Upper lobe of left lung (tissue), 6 donors: ENCODE data around the gene DIAPH2. TPM values are rescaled to one million over a fixed set of nuclear protein-coding genes. Genes with fewer than 3 reads are reported as not detected.

ENCODE experiments used
- ATAC-seq, 2 donors: fragments of 200-7000 bp; cut with Tn5 transposase; one replicate each; pipeline ENCODE4 v1.9.1; 2022; ENCODE audit warnings: mild to moderate bottlenecking in 2 of 2, moderate library complexity in 2 of 2; ENCODE audit not compliant: low FRiP score in 2 of 2
- DNase-seq, 2 donors: peaks; one replicate each; pipeline ENCODE4 v3.0.0-alpha.2; 2019 to 2020
- H3K27ac ChIP-seq, 4 donors: fragments of 200-600 bp; sonication (generic); one replicate each; pipeline ENCODE4 v1.5.1; 2016 to 2019
- H3K27me3 ChIP-seq, 4 donors: fragments of 200-600 bp; sonication (generic); one replicate each; pipeline ENCODE4 v1.5.1; 2017 to 2019
- H3K36me3 ChIP-seq, 4 donors: fragments of 200-600 bp; sonication (generic); one replicate each; pipeline ENCODE4 v1.5.1; 2016 to 2019
- H3K4me1 ChIP-seq, 4 donors: fragments of 200-600 bp; sonication (generic); one replicate each; pipeline ENCODE4 v1.5.1; 2018 to 2019
- H3K4me3 ChIP-seq, 4 donors: fragments of 200-600 bp; sonication (generic); one replicate each; pipeline ENCODE4 v1.5.1; 2017 to 2019; ENCODE audit warnings: mild to moderate bottlenecking in 2 of 4, moderate library complexity in 1 of 4
- H3K9me3 ChIP-seq, 4 donors: fragments of 200-600 bp; sonication (generic); one replicate each; pipeline ENCODE4 v1.5.1; 2018 to 2019
- EP300 ChIP-seq, 4 donors: sonication (generic); formaldehyde crosslinking; IDR thresholded peaks; one replicate each; pipeline ENCODE4 v1.5.1; 2017; ENCODE audit warnings: antibody characterized with exemption in 4 of 4, control low read depth in 2 of 4
- POLR2A ChIP-seq, 4 donors: fragments of 450-650 bp; IDR thresholded peaks; one replicate each; pipeline ENCODE4 v1.5.1; 2016 to 2017; ENCODE audit warnings: antibody characterized with exemption in 4 of 4, mild to moderate bottlenecking in 2 of 4
- POLR2AphosphoS5 ChIP-seq, 2 donors: sonication (generic); formaldehyde crosslinking; IDR thresholded peaks; one replicate each; pipeline ENCODE4 v1.5.1; 2017; ENCODE audit warnings: antibody characterized with exemption in 2 of 2
- WGBS, 2 donors: methylation state at CpG; one replicate each; pipeline ENCODE4 v1.1.5; 2017 to 2018; 5-methylcytosine and 5-hydroxymethylcytosine counted together
- small RNA-seq, 4 donors: library from RNA; depleted of rRNA; stranded (forward); fragments of <200 nt; gene quantifications; one replicate each; pipeline ENCODE3, GENCODE V24; 2016
- total RNA-seq, 6 donors: library from RNA; depleted of rRNA in 4 of 6; stranded (reverse); fragments of >200 nt in 4 of 6; gene quantifications; one replicate each; pipeline versions ENCODE4 v1.1.0 to v1.2.1, GENCODE V29; 2016 to 2021
- TF ChIP-seq, protein P1 (sequence below), 6 experiments: fragments of 450-650 bp in 4 of 6; fragments of 200-600 bp in 2 of 6; sonication (generic) in 2 of 6; IDR thresholded peaks; one replicate each; pipeline ENCODE4 v1.5.1; 2016 to 2019; ENCODE audit warnings: antibody characterized with exemption in 6 of 6
- donor health status: DM: no; HTN: no; CAD: no; lungs with moderate emphysema.
- donor health status: DM: no; HTN: yes; CAD: no; lungs with severe emphysema.

The DIAPH2 gene
- total RNA-seq, 6 donors from 2014 or later, result 22.5 to 107 (median 44.1) TPM

- H3K27me3 ChIP-seq, result no peaks in the 10 kb centered on the region
- no peak overlapping the region for H3K27ac ChIP-seq
- no peak overlapping the region for H3K4me3 ChIP-seq
- TF ChIP-seq POLR2AphosphoS5 (IDR thresholded peaks at IDR 0.05) (no peak), EP300 (IDR thresholded peaks at IDR 0.05) (no peak), POLR2A (IDR thresholded peaks at IDR 0.05) (no peak)
- TF ChIP-seq, protein P1, sequence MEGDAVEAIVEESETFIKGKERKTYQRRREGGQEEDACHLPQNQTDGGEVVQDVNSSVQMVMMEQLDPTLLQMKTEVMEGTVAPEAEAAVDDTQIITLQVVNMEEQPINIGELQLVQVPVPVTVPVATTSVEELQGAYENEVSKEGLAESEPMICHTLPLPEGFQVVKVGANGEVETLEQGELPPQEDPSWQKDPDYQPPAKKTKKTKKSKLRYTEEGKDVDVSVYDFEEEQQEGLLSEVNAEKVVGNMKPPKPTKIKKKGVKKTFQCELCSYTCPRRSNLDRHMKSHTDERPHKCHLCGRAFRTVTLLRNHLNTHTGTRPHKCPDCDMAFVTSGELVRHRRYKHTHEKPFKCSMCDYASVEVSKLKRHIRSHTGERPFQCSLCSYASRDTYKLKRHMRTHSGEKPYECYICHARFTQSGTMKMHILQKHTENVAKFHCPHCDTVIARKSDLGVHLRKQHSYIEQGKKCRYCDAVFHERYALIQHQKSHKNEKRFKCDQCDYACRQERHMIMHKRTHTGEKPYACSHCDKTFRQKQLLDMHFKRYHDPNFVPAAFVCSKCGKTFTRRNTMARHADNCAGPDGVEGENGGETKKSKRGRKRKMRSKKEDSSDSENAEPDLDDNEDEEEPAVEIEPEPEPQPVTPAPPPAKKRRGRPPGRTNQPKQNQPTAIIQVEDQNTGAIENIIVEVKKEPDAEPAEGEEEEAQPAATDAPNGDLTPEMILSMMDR (IDR thresholded peaks at IDR 0.05), result no peak
- H3K4me1 ChIP-seq, result no peaks in the 10 kb centered on the region
- H3K9me3 ChIP-seq, result no peaks in the 10 kb centered on the region
- DNase-seq (no peak), ATAC-seq (no peak)
- H3K36me3 ChIP-seq, result no peaks in the 10 kb centered on the region
- WGBS, 2 donors, result 71 to 76% methylated on average over 2 of the region's 2 CpGs
Observed at GRCh38 chrX:97637289-97637688, 952.6 kb downstream of the DIAPH2 start.

GRCh38 chrX:97638621-97639020 lies 954.0 kb downstream of the DIAPH2 start:
- Histone ChIP-seq H3K4me1 (no peaks in the 10 kb centered on the region), H3K36me3 (no peaks in the 10 kb centered on the region), H3K9me3 (peaks cover 0 to 5% (median 0%) of the 10 kb centered on the region in 4 donors), H3K27me3 (no peaks in the 10 kb centered on the region), H3K27ac (no peak overlapping the region), H3K4me3 (no peak overlapping the region)
- DNase-seq (no peak), ATAC-seq (no peak)
- no peak for TF ChIP-seq POLR2AphosphoS5 (IDR thresholded peaks at IDR 0.05)
- TF ChIP-seq POLR2A (IDR thresholded peaks at IDR 0.05), result no peak
- TF ChIP-seq EP300 (IDR thresholded peaks at IDR 0.05), result no peak
- TF ChIP-seq, protein P1 (IDR thresholded peaks at IDR 0.05), result no peak
- 69 to 80% methylated on average over 3 of the region's 3 CpGs for WGBS, 2 donors

DNA sequence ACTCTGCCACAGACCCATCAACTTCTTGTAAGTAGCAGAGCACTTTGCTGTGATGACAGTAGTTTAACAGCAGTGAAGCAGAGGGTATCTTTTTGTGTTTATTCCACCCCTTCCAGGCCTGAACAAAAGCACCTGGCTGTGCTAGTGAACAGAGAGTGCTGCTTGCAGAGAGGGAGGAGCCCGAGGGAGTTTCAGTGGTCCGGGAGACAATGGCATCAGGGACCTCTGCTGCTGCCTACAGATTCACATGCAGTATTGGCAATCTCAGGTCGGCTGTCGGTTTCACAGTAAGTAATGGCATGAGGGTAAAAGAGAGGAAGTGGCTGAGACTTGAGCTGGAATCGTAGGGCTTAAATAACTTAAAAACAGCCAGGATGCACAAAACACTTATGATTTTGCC lies 954.9 kb downstream of the DIAPH2 start:
- Histone ChIP-seq H3K27me3 (no peaks in the 10 kb centered on the region), H3K4me3 (no peak overlapping the region), H3K36me3 (no peaks in the 10 kb centered on the region), H3K4me1 (no peaks in the 10 kb centered on the region), H3K27ac (no peak overlapping the region), H3K9me3 (peaks cover 0 to 5% (median 0%) of the 10 kb centered on the region in 4 donors)
- DNase-seq (no peak), ATAC-seq (no peak)
- WGBS, 2 donors, result 28 to 40% methylated on average over 1 to 5 of the region's 5 CpGs
- no peak for TF ChIP-seq EP300 (IDR thresholded peaks at IDR 0.05)
- TF ChIP-seq POLR2A (IDR thresholded peaks at IDR 0.05), result no peak
- TF ChIP-seq POLR2AphosphoS5 (IDR thresholded peaks at IDR 0.05), result no peak
- TF ChIP-seq, protein P1 (IDR thresholded peaks at IDR 0.05), result no peak

Small RNA genes lying within 50 kb of the gene (small RNA-seq; reads per million reads assigned to genes)
- gene RF00017 (0 reads per million in 4 donors), gene RF00019 (0 reads per million in 4 donors), gene RN7SL74P (0 reads per million in 4 donors)

Other genes with a start within 250 kb of the DIAPH2 start
- gene RPA4, start 199.1 kb downstream of the DIAPH2 start, total RNA-seq, result 10 to 100 TPM in 2 of 6 donors, 1 to 10 TPM in 3, under 1 TPM in 1; 0.77 to 10.9 (median 4.2) TPM